HG02759 (cell line): Measurements from ENCODE around the gene SLC37A3.
"Not testable (repeated sequence)": the region's sequence is repeated elsewhere in the genome, so short reads cannot be mapped to it uniquely, and the experiment has no call there.

Experiments
- ATAC-seq: cut with Tn5 transposase; IDR thresholded peaks from one replicate; pipeline ENCODE4 v1.9.1; 2021; ENCODE audit warnings: mild to moderate bottlenecking, moderate library complexity; ENCODE audit not compliant: unreplicated experiment

SLC37A3 gene

GRCh38 chr7:140315498-140316164, 82.7 kb downstream of the SLC37A3 start:
- no peak for ATAC-seq

- ATAC-seq: no peak
Measured at GRCh38 chr7:140314573-140315480, 83.5 kb downstream of the SLC37A3 start.

- no peak for ATAC-seq
Measured at GRCh38 chr7:140312141-140312846, 86.0 kb downstream of the SLC37A3 start.

- not testable (repeated sequence) for ATAC-seq
Measured at GRCh38 chr7:140311128-140311527, 87.2 kb downstream of the SLC37A3 start.

GRCh38 chr7:140310337-140311002, 87.9 kb downstream of the SLC37A3 start:
- ATAC-seq: no peak

- no peak for ATAC-seq
Measured at GRCh38 chr7:140308060-140308459, 90.3 kb downstream of the SLC37A3 start.

GRCh38 chr7:140304191-140304799, 94.0 kb downstream of the SLC37A3 start:
- no peak for ATAC-seq

GRCh38 chr7:140300243-140301136, 97.8 kb downstream of the SLC37A3 start:
- no peak for ATAC-seq

GRCh38 chr7:140298213-140298612, 100.1 kb downstream of the SLC37A3 start:
- no peak for ATAC-seq

GRCh38 chr7:140297192-140297591, 101.1 kb downstream of the SLC37A3 start:
- no peak for ATAC-seq

- ATAC-seq: no peak
Measured at GRCh38 chr7:140295224-140295738, 103.0 kb downstream of the SLC37A3 start.

- no peak for ATAC-seq
Measured at GRCh38 chr7:140294454-140294853, 103.9 kb downstream of the SLC37A3 start.

- ATAC-seq: no peak
Measured at GRCh38 chr7:140292438-140292837, 105.9 kb downstream of the SLC37A3 start.

- ATAC-seq: no peak
Measured at GRCh38 chr7:140289804-140290203, 108.5 kb downstream of the SLC37A3 start.

GRCh38 chr7:140287988-140288387, 110.3 kb downstream of the SLC37A3 start:
- no peak for ATAC-seq

GRCh38 chr7:140285938-140286337, 112.4 kb downstream of the SLC37A3 start:
- no peak for ATAC-seq

GRCh38 chr7:140284062-140284461, 114.3 kb downstream of the SLC37A3 start:
- ATAC-seq: no peak
